Activated naive CD4-positive, alpha-beta T cell treated with anti-CD3 and anti-CD28 coated beads, Interleukin-2, amount 50 U/mL, for 24 hours (primary cell): ENCODE results near the gene SLC9A8.
A peak's percentile ranks its signal among the peaks of the same experiment; 100 is the strongest.

ENCODE experiments used
- H3K27ac Mint-ChIP-seq: one replicate; pipeline ENCODE4 v1.8.0; 2021; ENCODE audit warnings: mild to moderate bottlenecking, mixed read lengths
- H3K27me3 Mint-ChIP-seq: one replicate; pipeline ENCODE4 v1.8.0; 2021; ENCODE audit warnings: mixed read lengths
- H3K36me3 Mint-ChIP-seq: one replicate; pipeline ENCODE4 v1.8.0; 2021; ENCODE audit warnings: mixed read lengths
- H3K4me1 Mint-ChIP-seq: one replicate; pipeline ENCODE4 v1.8.0; 2021; ENCODE audit warnings: mixed read lengths
- H3K4me3 Mint-ChIP-seq: one replicate; pipeline ENCODE4 v1.8.0; 2021; ENCODE audit warnings: mild to moderate bottlenecking, mixed read lengths
- H3K9me3 Mint-ChIP-seq: one replicate; pipeline ENCODE4 v1.8.0; 2021; ENCODE audit warnings: mixed read lengths

Gene SLC9A8

DNA sequence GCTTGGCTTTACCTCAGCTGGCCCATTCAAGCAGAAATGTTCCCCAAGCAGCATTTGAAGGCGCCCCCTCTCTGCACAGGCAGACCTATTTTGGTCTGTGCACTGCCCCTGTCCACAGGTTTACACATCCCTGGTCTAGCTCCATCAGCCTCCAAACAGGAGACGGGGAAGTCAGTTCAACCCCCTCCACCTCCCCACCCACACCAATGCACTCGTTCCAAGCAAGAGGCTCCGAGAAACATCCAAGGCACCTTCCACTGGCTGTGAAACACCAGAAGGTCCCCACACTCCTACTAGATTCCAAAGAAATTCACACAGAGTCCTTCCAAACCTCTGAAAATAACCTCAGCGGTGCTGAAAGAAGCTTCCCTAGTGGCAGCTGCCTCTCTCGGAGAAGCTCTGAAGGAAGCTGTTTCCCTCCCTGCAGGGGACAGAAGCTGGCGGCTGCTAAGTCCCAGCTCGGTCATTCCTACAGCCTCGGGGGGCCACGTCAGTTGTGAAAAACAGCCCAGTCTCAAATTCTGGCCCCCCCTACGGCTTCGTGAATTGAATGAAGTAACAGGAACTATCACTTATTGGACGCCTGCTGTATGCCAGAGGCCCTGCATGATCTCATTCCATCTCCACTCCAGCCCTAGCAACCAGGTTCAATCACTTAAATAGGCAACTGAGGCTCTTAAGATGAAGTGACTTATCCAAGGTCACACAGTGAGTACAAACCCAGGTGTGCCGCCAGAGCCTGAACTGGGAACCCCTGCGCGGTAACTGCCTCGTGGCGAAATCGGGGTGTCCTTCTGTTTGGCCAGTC, 101.9 kb downstream of the SLC9A8 start:
- Mint-ChIP-seq H3K4me3 (peak overlapping the region; percentile 99), H3K36me3 (no peaks in the 10 kb centered on the region), H3K27me3 (no peaks in the 10 kb centered on the region), H3K27ac (peak overlapping the region; percentile 77), H3K9me3 (no peaks in the 10 kb centered on the region), H3K4me1 (peaks cover 39% of the 10 kb centered on the region)

- Mint-ChIP-seq H3K9me3 (no peaks in the 10 kb centered on the region), H3K27me3 (no peaks in the 10 kb centered on the region), H3K4me3 (peak overlapping the region; percentile 99), H3K27ac (peak overlapping the region; percentile 100), H3K36me3 (no peaks in the 10 kb centered on the region), H3K4me1 (peaks cover 39% of the 10 kb centered on the region)
Observed at GRCh38 chr20:49915118-49915379, 102.4 kb downstream of the SLC9A8 start.

GRCh38 chr20:49915380-49916145, 102.9 kb downstream of the SLC9A8 start, which contains the start of gene SPATA2:
SPATA2 (minus strand) TSS chr20:49915529; CDS start chr20:49908490, 7,039 bp downstream.
- Mint-ChIP-seq H3K27me3 (no peaks in the 10 kb centered on the region), H3K4me3 (peak within 1 kb of the TSS; percentile 99), H3K27ac (peak within 1 kb of the TSS; percentile 100), H3K4me1 (peaks cover 39% of the 10 kb centered on the region), H3K36me3 (no peaks in the 10 kb centered on the region), H3K9me3 (no peaks in the 10 kb centered on the region)

DNA sequence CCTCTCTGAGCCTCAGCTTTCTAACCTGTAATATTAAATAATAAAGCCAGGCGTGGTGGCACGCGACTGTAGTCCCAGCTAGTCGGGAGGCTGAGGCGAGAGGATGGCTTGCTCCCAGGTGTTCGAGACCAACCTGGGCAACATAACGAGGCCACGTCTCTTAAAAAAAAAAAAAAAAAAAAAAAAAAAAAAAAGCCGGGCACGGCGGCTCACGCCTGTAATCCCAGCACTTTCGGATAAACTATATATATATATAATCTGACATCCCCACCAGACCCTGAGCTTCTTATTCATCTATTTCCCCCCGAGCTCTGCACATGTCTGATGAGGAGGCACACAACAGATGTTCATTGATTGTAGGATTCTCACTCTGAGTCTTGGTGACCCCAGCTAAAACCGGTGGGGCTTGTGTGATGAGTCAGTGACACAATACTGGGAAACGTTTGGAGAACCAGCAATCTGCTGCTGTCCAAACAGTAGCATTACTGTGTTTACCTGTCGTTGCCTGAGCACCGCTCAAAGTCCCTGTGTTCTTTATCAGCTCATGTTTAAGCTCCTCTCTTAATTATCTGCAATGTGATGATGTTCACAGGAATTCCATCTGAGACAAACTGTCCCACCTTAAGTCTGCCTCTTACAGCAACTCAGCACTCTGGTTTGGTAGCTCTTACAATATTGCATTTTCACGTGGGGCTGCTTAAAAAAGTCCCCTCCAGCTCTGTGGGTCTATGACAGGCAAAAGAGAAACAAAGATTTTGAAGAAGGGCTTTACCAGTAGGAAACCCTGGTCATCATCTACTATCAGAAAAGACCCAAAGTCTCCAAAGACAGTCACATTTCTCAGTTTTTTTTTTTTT, 103.7 kb downstream of the SLC9A8 start:
- H3K9me3 Mint-ChIP-seq, result no peaks in the 10 kb centered on the region
- H3K36me3 Mint-ChIP-seq, result no peaks in the 10 kb centered on the region
- peak overlapping the region; percentile 100 for H3K27ac Mint-ChIP-seq
- no peaks in the 10 kb centered on the region for H3K27me3 Mint-ChIP-seq
- peaks cover 39% of the 10 kb centered on the region for H3K4me1 Mint-ChIP-seq
- peak overlapping the region; percentile 99 for H3K4me3 Mint-ChIP-seq

DNA sequence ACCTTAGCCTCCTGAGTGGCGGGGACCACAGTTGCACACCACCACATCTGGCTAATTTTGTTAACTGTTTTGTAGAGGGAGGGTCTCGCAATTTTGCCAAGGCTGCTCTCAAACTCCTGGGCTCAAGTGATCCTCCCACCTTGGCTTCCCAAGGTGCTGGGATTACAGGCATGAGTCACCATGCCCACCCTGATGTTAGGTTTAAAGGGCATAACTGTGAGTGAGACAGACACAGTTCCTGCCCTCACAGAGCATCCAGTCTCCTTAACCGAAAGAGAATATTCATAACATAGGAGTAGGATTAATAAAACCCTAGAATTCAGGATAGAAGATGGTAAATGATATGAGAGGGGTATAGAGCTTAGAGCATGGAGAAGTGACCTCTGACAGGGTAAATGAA, 105.8 kb downstream of the SLC9A8 start:
- H3K27me3 Mint-ChIP-seq, result no peaks in the 10 kb centered on the region
- peaks cover 29% of the 10 kb centered on the region for H3K4me1 Mint-ChIP-seq
- H3K4me3 Mint-ChIP-seq, result no peak overlapping the region
- no peaks in the 10 kb centered on the region for H3K9me3 Mint-ChIP-seq
- no peaks in the 10 kb centered on the region for H3K36me3 Mint-ChIP-seq
- H3K27ac Mint-ChIP-seq, result no peak overlapping the region

DNA sequence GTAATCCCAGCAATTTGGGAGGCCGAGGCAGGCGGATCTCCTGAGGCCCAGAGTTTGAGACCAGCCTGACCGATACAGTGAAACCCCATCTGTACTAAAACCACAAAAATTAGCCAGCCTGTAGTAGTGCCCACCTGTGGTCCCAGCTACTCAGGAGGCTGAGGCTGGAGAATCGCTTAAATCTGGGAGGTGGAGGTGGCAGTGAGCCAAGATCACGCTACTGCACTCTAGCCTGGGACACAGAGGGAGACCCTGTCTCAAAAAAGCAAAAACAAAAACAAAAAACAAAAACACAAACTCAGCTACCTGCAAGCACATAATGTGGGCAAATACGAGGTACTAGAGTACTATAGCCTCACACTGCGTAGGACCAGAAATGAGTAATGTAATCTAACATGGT, 106.4 kb downstream of the SLC9A8 start:
- H3K27me3 Mint-ChIP-seq, result no peaks in the 10 kb centered on the region
- H3K4me3 Mint-ChIP-seq, result no peak overlapping the region
- no peak overlapping the region for H3K27ac Mint-ChIP-seq
- no peaks in the 10 kb centered on the region for H3K36me3 Mint-ChIP-seq
- peaks cover 23% of the 10 kb centered on the region for H3K4me1 Mint-ChIP-seq
- no peaks in the 10 kb centered on the region for H3K9me3 Mint-ChIP-seq

- H3K4me3 Mint-ChIP-seq, result no peak overlapping the region
- H3K4me1 Mint-ChIP-seq, result peaks cover 19% of the 10 kb centered on the region
- no peaks in the 10 kb centered on the region for H3K36me3 Mint-ChIP-seq
- H3K27ac Mint-ChIP-seq, result no peak overlapping the region
- no peaks in the 10 kb centered on the region for H3K9me3 Mint-ChIP-seq
- H3K27me3 Mint-ChIP-seq, result no peaks in the 10 kb centered on the region
Observed at GRCh38 chr20:49919461-49919860, 106.8 kb downstream of the SLC9A8 start.

DNA sequence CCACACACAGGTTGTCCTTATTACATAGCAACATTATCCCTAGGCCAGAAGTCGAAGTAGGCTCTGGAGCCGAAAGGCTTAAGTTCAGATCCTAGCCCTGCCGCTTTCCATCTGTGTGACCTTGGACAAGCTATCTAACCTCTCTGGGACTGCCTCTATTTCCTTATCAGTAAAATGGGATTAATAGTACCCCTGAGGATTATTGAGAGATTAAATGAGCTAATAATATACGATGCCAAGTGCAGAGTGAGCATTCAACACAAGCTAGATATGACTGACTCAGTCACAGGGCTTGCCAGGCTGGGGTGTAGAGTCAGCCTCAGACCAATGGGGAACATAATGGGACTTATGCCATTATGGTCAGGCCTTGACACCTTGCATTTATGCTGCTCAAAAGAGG, 111.6 kb downstream of the SLC9A8 start:
- Mint-ChIP-seq H3K4me1 (peaks cover 11% of the 10 kb centered on the region), H3K4me3 (no peak overlapping the region), H3K27ac (no peak overlapping the region), H3K36me3 (no peaks in the 10 kb centered on the region), H3K27me3 (no peaks in the 10 kb centered on the region), H3K9me3 (no peaks in the 10 kb centered on the region)

DNA sequence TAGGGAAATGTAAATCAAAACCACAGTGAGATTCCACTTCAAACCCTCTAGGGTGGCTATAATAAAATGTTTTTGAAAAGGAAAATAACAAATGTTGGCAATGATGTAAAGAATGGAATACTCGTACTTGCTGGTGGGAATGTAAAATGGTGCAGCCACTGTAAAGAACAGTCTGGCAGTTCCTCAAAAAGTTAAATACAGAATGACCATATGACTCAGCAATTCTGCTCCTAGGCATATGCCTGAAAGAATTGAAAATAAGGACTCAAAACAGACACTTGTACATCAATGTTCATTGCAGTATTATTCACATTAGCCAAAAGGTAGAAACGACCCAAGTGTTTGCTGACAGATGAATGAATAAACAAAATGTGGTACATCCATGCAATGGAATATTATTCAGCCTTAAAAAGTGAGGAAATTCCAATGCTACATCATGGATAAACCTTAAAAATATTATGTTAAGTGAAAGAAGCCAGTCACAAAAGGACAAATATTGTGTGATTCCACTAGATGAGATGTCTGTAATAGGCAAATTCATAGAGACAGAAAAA, 113.3 kb downstream of the SLC9A8 start:
- H3K27ac Mint-ChIP-seq, result no peak overlapping the region
- no peak overlapping the region for H3K4me3 Mint-ChIP-seq
- H3K27me3 Mint-ChIP-seq, result no peaks in the 10 kb centered on the region
- H3K36me3 Mint-ChIP-seq, result no peaks in the 10 kb centered on the region
- H3K9me3 Mint-ChIP-seq, result no peaks in the 10 kb centered on the region
- peaks cover 11% of the 10 kb centered on the region for H3K4me1 Mint-ChIP-seq

DNA sequence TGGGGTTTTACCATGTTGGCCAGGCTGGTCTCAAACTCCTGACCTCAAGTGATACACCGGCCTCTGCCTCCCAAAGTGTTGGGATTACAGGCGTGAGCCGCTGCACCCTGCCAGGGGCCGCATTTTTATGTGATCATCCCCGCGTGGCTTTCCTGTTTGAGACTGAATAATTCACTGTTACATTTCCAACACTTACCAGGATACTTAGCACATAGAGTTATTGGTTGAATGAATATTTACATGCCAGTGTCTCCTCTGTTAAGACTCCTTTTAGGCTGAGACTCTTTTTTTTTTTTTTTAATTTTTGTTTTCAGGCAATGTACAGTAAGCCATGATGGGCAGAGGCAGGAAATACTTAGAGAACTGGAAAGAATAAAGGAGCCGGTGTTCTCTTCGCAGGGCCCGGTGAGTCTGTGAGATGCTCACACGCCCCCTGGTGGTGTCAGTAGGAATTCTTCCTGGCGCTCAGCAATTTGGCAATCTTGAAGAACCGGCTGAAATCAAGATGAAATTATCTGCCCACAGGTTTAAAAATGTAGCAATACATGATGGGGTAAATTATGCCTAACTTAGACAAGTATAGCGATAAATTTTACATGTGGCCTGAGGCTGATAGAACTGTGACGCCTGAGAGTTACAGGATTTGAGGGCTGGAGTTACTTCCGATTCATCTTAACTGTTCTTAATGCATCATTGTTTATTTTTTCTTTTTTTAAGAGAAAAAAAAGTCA, 115.9 kb downstream of the SLC9A8 start:
- Mint-ChIP-seq H3K9me3 (no peaks in the 10 kb centered on the region), H3K27ac (peak overlapping the region; percentile 62), H3K27me3 (no peaks in the 10 kb centered on the region), H3K36me3 (no peaks in the 10 kb centered on the region), H3K4me3 (no peak overlapping the region), H3K4me1 (peaks cover 11% of the 10 kb centered on the region)

GRCh38 chr20:49929142-49929494, 116.5 kb downstream of the SLC9A8 start:
- Mint-ChIP-seq H3K27me3 (no peaks in the 10 kb centered on the region), H3K4me1 (peaks cover 13% of the 10 kb centered on the region), H3K27ac (no peak overlapping the region), H3K36me3 (no peaks in the 10 kb centered on the region), H3K4me3 (no peak overlapping the region), H3K9me3 (no peaks in the 10 kb centered on the region)

DNA sequence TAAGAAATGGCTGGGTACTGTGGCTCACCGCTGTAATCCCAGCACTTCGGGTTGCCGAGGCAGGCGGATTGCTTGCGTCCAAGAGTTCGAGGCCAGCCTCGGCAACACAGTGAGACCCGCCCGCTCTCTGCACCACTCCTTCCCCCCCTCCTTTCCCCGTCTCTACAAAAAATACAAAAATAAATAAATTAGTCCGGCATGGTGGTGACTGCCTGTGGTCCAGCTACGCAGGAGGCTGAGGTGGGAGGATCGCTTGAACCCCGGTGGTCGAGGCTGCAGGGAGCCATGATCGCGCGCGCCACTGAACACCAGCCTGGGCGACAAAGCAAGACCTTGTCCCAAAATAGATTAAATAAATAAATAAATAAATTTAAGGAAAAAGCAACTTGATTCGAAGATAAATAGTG, 123.1 kb downstream of the SLC9A8 start:
- no peaks in the 10 kb centered on the region for H3K36me3 Mint-ChIP-seq
- peak overlapping the region; percentile 98 for H3K4me3 Mint-ChIP-seq
- H3K27ac Mint-ChIP-seq, result no peak overlapping the region
- H3K4me1 Mint-ChIP-seq, result peaks cover 41% of the 10 kb centered on the region
- no peaks in the 10 kb centered on the region for H3K9me3 Mint-ChIP-seq
- no peaks in the 10 kb centered on the region for H3K27me3 Mint-ChIP-seq

GRCh38 chr20:49936153-49937026, 123.8 kb downstream of the SLC9A8 start, which contains the start of gene RNF114:
RNF114 (plus strand) TSS chr20:49936397; CDS start chr20:49936413, 16 bp downstream.
- Mint-ChIP-seq H3K9me3 (no peaks in the 10 kb centered on the region), H3K4me3 (peak within 1 kb of the TSS; percentile 98), H3K36me3 (peaks cover 3% of the 10 kb centered on the region), H3K4me1 (peaks cover 47% of the 10 kb centered on the region), H3K27ac (peak within 1 kb of the TSS; percentile 85), H3K27me3 (no peaks in the 10 kb centered on the region)
